SHP77 treated with DMSO at 0.1 percent for 48 hours (cell line): Measurements from ENCODE around the gene PITPNM3.
A peak's percentile ranks its signal among the peaks of the same experiment; 100 is the strongest.
"Not testable (repeated sequence)": the region's sequence is repeated elsewhere in the genome, so short reads cannot be mapped to it uniquely, and the experiment has no call there.

ENCODE experiments used
- DNase-seq: peaks from one replicate; lab custom pipeline; 2025; lab: John Stamatoyannopoulos, UW

Gene PITPNM3

DNA sequence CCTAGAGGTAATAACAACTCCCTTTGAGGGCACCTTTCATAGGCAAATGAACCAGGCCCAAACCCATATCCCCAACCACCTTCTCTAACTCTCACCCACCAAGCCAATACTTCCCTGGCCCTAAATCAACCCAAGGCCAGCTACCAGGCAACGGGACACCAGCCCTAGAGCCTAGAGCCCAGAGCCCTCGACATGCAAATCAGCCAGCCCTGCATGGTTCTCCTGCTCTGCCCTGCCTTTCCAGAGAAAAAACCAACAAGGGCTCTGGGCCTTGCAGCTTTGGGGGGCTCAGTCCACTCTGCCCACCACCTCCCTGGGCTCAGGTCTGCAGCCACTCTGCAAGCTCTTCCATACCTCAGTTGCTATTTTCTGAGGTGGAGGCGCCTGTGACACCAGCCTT, 55.0 kb downstream of the PITPNM3 start:
- no peak for DNase-seq

DNA sequence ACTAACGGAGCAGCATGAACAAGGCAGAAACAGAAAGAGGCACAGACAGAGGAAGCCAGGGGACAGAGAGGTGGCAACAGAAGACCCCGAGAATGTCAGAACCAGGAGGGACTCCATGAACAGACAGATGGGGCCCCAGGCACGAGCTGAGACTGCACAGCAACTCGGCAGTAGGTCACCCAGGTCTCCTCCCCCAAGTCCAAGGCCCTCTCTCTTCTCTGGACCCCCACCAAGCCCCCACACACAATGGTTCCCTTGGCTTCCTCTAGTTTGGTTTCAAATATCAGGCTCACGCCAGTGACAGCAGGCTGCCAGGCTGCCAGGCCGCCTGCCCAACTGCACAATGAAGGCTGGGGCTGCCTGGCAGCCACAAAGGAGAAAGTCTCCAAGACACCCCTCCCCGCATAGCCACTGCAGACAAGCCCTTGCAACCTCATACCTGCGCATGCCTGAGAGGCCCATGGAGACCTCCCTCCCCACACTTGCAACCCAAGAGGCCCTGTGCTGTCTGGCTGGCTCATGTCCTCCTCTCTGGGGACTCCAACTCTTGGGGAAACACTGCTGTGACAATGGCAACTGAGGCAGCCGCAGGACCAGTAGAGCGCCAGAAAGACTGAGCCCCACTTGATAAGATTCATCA, 57.3 kb downstream of the PITPNM3 start:
- DNase-seq = no peak

GRCh38 chr17:6498356-6498755, 58.0 kb downstream of the PITPNM3 start:
- DNase-seq = no peak

DNA sequence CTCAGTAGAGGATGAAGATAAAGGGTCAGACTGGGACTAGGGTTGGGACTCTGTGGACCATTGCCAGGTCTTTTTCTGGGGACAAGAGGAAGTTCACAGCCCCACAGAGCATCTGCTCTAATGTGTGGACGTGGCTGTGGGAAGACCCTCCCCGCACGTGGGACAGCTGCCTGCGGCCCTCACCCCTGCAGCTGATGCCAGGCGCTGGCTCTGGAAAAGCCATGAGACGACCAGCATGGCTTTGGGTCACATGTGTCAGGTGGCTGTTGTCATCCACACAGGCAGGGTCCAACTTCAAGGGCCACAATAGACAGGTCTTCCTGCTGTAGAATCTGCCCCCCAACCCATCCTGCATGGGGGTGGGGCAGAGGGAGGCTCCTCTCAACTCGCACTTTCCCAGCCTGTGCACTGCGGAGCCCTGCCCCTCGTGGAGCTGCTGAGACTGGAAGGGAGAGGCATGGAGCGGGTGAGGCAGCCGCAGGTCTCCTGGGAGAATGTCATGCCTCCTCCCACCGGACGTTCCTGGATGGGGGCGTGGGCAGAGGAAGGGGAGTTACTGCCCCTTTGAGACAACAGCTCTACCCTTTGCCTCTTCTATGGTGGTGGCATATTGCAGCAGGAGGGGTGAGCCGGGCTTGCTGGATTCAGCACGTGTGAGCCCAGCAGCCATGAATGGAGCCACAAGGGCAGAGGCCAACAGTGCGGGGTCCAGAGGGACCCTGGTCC, 58.7 kb downstream of the PITPNM3 start:
- no peak for DNase-seq

- peak; percentile 30 for DNase-seq
Measured at GRCh38 chr17:6496640-6497441, 59.5 kb downstream of the PITPNM3 start.

DNA sequence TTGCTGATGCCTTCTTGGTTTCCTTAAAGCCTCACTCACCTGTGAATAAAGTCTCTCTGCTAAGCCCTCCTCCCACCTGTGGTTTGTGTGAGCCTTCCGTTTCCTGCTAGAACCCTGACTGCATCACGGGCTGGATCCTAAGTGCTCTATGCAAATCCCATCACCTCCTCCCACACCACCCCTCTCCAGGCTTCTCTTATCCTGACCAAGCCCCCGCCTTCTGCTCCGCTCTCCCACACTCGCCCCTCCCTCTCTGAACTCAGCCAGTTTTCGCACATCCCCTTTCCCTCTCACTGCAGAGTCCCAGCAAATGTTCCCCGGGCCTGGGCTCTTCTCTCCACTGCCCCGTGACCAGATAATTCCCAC, 60.3 kb downstream of the PITPNM3 start:
- no peak for DNase-seq

GRCh38 chr17:6495450-6496115, 60.8 kb downstream of the PITPNM3 start:
- no peak for DNase-seq

DNA sequence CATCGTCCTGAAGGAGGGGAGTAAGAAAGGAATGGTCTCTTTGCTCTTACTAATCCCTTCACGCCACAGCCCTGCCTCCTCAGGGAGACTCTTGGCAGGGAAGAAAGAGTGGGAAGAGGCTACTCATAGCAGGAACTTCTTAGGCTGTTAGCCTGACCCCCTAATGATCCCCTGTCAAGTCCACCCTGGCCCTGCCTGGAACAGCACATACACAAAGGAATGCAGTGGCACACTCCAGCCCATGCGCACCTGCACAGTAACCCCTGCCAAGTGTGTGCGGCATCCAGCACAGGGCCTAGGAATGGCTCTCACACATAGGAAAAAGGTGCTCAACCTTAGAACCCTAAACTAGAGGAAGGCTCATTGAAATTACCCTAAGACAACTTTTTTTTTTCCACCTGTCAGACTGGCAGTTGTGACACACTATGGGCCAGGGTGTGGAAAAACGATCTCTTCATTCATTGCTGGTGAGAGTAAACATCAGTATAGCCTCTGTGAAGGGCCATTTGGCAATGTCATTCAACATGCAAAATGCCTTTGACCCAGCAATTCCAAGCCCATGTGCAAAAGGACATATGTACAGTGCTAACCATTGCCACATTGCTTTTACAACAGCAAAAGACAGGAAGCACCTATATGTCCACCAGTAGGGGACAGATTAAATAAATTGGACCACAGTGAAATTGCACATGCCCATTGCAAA, 62.0 kb downstream of the PITPNM3 start:
- no peak for DNase-seq

DNA sequence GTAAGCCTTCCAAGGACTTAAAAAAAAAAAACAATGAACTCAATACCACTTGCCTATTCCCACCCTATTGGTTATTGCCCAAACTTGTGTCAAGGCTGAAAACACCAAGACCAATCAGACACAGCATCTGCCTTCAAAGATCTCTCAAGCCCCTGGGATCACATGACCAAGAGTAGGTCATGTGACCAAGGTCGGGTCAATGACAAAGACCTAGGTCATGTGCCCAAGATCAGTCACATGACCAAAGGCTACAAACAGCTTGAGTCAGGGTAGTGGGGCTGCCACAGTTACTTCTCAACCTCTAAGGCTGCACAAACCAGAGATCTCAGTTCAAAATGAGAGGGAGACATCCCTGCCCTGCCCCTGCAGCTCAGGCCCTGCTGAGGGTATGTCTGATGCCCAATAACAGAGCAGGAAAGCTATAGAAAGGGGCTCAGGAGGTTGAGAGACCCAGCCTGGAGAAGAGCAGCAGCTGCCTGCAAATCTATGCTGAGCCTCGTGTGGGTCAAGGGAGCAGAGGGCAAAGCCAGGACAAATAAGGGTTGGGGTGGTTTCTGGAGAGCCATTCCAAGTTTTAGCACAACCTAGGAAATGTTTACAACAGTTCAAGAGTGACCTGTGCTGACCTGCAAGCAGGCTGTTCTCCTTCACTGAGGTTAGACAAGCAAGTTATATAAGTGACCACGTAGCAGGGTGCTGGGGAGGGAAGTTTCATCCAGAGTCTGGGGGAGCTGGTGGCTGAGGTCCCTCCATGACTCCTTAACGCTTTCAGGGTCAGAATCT, 63.3 kb downstream of the PITPNM3 start:
- no peak for DNase-seq

DNA sequence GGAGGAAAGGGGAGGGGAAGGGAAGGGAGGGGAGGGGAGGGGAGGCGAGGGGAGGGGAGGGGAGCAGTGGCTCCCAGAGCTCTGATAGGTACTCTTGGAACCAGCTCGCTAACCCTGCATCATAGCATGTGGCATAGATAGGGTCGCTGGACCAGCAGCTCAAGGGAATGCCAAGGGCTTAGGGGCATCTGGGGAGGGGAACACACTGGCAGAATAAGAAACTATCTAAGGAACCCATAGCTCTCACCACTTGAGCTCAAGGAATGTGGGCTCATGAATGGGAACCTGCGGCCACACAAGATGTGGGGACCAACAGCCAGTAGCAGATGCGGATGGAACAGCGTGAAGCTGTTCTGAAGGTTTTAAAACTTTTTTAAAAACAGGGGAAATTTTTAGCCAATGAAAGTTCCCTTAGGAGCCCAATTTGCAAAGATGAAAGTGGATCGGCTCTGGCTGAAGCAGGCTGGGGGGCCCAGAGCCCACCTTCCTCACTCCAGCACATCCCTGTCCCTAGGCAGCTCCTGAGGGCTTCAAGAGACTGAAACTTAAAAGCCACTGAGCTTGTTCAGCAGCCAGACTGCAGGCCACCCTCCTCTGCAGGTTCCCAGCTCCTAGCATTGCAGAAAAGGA, 65.2 kb downstream of the PITPNM3 start:
- DNase-seq = no peak

DNA sequence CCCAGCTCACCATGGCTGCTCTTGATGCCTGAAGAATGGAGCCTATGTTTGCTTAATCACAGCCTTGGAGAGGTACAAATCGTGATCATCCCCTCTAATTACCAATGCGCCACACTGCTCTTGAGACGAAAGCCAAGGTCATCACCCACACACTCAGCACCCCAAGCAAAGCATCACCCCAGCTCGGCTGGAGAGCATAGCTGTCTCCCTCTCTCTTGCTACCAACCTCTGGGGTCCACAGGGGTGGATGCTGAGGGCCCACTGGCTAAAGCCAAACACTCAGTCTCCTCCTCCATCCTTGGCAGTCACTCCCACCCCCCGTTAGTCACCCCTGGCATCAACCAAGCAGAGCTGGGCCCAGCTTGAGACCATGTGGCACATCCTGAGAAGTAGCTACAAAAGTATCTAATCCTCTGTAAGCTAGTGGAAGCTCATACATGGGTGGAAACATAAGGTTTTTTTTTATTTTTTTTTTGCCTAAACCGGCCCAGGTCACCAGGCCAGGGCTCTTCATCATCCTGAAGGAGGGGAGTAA, 67.3 kb downstream of the PITPNM3 start:
- DNase-seq = no peak

DNA sequence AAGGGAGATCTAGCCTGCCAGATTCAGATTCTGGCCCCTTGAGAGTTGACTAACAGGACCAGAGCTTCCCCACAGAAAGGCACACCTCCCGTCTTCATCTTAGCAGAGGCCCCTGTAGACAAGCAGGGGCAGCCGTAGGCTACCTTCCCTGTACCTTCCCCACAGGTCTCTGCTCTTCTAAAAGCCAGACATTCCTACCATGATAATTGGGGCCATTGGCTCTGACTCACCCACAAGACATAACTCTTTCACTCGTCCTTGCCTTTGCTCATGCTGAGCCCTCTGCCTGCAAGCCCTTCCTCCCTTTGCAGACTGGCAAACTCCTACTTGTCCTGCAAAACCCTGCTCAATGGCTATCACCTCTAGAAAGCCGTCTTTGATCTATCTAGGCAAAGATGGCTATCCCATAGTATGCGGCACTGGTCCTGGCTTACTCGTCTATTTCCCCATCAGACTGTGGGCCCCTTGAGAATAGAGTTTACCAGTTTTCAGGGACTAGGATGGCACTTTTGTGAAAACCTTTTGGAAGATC, 68.3 kb downstream of the PITPNM3 start:
- DNase-seq = no peak

DNA sequence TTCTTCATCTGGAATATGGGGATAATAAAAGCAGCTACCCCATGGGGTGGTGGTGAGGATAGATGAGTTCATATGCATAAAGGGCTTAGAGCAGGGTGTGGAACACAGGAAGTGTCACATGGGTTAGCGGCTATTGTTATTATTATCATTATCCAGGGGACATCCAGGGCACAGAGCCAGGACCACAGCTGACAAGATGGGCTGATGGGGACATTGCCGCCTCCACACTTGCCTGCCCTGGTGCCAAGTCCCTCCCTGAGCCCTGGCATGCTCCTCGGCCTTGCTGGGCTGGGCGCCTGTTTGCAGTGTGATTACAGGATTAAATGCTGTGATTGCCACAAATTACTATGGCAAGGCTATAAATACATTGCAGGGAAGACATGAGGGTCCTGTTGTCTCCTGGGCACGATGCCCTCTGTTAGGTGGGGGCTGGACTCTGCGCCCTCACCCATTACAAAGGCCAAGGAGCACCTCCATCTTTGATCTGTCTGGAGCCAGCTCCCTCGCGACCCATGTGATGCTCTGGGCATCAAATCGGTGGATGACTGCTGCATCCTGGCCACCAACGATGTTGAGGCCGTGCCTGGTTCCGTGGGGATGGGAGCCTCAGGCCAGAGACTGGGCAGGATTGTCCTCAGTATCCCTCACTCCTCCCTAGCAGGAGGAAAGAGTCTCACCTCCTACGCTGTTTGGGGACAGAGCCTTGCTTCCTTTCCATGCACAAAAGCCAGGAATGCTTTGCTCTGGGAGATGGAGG, 68.9 kb downstream of the PITPNM3 start:
- no peak for DNase-seq

- no peak for DNase-seq
Measured at GRCh38 chr17:6485646-6486412, 70.5 kb downstream of the PITPNM3 start.

DNA sequence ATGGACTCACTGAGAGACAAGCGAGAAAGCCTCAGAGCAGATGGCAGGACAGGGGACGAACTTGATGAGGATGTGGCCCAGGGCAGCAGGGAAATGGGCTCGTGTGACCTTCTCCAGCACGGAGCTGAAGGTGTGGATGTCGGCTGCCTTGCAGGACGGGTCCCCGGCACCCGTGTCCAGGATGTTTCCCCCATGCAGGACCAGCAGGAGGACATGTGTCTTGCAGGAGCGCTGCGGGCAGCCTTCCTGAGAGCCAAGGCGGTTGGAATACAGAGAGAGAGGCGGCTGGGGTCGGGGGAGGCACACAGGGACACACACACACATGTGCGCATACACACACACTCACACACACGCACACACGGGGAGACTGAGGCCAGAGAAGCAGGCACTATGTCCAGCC, 72.8 kb downstream of the PITPNM3 start:
- DNase-seq = no peak

GRCh38 chr17:6482796-6483195, 73.6 kb downstream of the PITPNM3 start:
- not testable (repeated sequence) for DNase-seq

DNA sequence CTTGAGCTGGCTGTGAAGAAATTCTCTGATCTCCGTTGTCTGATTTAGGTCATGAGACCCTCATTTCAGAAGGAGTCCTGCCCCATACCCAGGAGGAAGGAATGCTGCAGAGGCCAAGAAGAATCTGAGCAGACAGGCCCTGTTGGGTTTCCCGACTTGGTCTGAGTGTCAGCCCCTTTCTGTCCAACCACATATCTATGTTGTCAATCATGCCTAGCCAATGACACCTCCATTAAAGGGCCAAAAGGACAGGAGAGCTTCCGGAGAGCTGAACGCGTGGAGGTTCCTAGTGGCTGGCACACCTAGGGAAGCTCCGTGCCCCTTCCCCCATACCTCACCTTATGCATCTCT, 74.3 kb downstream of the PITPNM3 start:
- no peak for DNase-seq

GRCh38 chr17:6480303-6480675, 76.1 kb downstream of the PITPNM3 start:
- no peak for DNase-seq
